ENCODE results near the gene KIAA1586.
A peak's percentile ranks its signal among the peaks of the same experiment; 100 is the strongest.
"Not testable (repeated sequence)": the region's sequence is repeated elsewhere in the genome, so short reads cannot be mapped to it uniquely, and the experiment has no call there.

The KIAA1586 gene

GRCh38 chr6:57047859-57048258 lies 1.4 kb downstream of the KIAA1586 start:
- not testable (repeated sequence) for DNase-seq (ENCODE audit: low read depth)

DNA sequence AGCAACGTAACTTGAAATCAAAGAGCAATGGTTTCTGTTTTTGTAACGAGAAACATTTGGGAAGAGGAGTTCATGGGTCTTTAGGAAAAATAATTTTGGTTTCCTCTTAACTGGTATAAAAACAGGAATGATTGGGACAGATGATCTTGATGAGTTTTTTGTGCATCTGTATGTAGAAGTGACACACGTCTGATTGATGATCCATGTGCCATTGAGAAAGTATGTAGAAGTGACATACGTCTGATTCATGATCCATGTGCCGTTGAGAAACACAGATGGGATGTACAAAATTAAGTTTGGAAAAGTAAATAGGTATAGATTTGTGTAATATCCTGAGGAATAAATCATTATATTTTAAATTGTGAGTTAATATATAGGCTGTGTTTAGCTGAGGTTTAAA lies 2.1 kb downstream of the KIAA1586 start:
- DNase-seq (ENCODE audit: low read depth) = no peak

- DNase-seq (ENCODE audit: low read depth) = no peak
These were observed 17.4 kb downstream of the KIAA1586 start for GRCh38 chr6:57063847-57064246.

DNA sequence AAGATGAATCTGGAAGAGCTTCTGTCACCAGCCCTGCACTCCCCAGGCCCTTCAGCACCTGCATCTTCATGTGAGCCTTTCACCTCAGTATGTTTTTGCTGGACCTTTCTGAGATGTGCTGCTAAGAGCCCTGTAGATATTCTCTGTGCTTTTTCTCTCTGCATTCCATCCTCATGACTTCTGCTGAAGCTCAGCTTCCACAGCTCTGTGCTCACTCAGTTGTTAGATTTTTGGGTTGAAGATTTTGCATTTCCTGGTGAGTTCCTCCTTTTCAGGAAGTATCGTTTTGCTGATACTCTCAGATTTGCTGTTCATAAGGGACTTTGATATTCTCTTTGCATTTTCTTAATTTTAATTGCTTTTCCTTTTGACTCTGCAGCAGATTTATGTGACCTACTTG lies 18.3 kb downstream of the KIAA1586 start:
- no peak for DNase-seq (ENCODE audit: low read depth)

DNA sequence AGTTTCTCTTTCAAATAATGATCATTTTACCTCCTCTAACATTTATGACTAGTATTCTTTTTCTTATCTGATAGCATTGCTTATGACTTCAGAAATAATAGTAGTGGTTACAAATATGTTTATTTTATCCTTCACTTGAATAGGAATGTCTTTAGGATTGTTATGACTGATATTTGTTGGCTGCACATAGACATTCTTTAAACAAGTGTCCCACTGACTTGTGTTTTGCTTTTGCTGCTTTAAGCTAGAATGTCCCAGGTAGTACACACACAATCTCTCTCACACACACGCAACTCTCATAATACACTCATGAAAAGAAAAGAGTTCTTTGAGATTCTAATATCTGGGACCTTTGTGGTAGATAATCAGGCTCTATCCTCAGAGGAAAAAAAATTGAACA lies 21.6 kb downstream of the KIAA1586 start:
- DNase-seq (ENCODE audit: low read depth) = no peak

GRCh38 chr6:57069228-57069627 lies 22.7 kb downstream of the KIAA1586 start:
- no peak for DNase-seq (ENCODE audit: low read depth)

GRCh38 chr6:57069920-57070331 lies 23.4 kb downstream of the KIAA1586 start:
- DNase-seq (ENCODE audit: low read depth) = no peak

DNA sequence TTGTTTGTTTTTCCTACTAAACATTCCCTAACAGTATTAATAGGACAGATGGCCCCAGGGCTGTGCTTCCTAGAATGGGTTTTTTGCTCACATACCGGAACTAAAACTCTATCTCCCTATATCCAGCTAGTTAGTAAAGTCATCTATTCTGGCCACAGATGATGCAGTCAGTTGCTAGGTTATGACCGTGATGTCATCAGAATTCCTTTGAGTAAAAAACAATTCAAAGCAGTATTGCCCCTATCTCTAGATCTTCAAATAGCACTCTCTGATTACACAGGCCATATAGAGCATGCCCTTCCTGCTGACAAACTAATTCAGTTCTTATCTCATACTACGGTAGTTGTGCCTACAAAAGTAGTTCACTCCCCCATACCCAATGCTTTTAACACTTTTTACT lies 25.6 kb downstream of the KIAA1586 start:
- DNase-seq (ENCODE audit: low read depth) = no peak

DNA sequence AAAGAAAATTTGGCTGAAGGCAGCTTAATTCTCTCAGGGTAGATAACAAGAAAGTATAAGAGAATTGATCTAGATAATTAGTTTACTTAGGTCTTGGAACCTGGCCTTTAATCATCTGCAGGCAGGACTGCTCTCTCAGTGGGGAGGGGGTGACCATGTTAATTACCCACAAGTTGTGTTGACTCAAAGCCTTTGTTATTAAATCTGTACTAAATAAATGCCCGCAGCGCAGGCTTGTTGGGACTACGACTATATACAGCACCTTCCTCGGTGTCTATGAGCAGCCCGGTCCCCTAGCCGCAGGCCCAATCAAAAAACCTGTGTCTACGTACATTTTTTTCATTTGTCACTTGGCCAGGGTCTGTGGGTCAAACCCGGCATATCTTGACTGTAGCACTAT lies 27.9 kb downstream of the KIAA1586 start:
- DNase-seq (ENCODE audit: low read depth) = no peak

DNA sequence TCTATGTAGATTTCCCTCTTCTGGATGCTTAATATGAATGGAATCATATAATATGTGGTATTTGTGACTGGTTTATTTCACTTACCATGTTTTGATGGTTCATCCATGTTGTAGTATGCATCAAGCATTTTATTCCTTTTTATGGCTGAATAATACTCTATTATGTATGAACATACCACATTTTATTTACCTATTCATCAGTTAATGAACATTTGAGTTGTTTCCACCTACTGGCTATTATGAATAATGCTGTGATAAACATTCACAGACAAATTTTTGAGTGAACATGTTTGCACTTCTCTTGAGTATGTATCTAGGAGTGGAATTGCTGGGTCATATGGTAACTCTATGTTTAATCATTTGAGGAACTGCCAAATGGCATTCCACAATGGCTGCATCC lies 28.6 kb downstream of the KIAA1586 start:
- no peak for DNase-seq (ENCODE audit: low read depth)

- DNase-seq (ENCODE audit: low read depth) = no peak
These were observed 32.2 kb downstream of the KIAA1586 start for GRCh38 chr6:57078531-57079207.

DNA sequence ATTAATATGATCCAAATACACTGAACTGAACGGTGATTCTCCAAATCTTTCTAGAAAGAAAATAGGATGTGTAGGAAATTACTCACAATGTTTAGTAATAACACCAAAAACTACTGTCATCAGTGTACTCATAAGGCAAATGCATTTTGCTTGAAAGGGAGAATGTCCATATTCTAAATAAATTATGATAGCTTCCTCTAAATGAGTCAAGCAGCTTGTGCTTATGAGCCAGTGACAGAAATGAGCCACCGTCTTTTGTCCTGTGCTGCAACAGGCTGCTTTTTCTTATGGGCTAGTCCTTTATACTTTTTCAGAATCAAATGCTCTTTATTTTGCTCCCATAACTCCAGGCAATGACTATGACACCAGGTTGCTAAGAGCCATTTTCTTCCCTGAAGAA lies 39.0 kb downstream of the KIAA1586 start:
- no peak for DNase-seq (ENCODE audit: low read depth)

- no peak for DNase-seq (ENCODE audit: low read depth)
These were observed 40.4 kb downstream of the KIAA1586 start for GRCh38 chr6:57086843-57087242.

DNA sequence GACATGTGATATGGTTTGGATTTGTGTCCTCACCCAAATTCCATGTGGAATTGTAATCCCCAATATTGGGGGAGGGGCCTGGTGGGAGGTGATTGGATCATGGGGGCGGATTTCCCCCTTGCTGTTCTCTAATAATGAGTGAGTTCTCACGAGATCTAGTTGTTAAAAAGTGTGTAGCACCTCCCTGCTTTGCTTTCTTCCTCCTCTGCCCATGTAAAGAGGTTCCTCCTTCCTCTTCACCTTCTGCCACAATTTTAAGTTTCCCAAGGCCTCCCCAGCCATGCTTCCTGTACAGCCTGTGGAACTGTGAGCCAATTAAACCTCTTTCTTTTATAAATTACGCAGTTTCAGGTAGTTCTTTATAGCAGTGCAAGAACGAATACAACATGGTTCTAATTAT lies 41.4 kb downstream of the KIAA1586 start:
- DNase-seq (ENCODE audit: low read depth) = no peak

DNA sequence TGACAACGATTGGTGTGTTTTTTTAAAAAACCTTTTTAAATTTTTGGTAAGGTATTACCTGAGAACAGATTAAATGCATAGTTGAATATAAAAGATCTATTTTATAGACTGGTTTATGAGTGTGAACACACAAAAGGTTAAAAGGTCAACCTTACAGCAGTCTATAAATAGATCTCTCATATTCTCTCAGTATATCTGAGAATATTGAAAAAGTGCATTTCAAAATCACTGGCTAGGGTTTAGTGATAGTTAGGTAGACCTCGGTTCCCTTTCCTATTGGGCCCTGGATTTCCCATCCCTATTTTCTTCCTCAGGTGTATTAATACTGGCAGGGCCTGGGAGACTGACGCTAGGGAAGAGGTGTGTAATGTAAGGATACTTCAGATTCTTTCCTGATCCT lies 42.8 kb downstream of the KIAA1586 start:
- no peak for DNase-seq (ENCODE audit: low read depth)

DNA sequence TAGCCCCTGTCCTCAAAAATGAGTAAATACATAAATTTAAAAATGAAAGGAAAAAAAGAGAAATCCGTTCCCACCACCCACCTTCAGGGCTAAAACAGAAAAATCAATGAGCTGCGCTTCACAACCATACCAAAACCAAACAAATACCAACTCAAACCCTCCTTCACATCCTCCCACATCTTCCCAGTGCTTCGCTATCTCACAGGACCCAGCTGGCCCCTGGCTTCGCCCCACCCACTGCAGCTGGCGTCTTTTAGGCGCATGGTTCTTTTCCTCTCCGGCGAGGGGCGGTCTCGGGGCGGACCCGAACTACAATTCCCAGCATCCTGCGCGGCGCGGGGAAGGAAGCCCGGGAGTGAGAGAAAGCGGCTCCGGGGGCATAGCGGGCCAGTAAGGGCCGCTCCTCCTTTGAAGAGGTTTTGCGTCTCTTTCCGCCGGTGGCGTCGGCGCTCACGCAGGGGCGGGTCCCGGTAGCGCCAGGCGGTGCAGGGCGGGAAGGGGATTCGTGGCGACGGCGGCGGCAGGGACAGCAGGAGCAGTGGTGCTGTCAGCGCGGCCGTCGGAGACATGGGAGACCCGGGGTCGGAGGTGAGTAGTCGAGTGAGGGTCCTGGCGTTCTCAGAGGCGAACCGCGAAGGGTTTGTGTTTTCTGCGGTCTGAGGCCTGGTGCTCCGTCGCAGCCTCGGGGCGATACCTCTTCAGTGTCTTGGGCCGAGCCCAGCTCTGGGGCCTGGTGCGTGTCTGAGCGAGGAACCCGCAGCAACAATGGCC lies 43.4 kb downstream of the KIAA1586 start, which contains the start of gene ZNF451:
ZNF451 (plus strand) TSS at position 502 of the 771 bp plus-strand sequence; CDS start at position 568, 66 bp downstream.
- peak; percentile 77 for DNase-seq (ENCODE audit: low read depth)

DNA sequence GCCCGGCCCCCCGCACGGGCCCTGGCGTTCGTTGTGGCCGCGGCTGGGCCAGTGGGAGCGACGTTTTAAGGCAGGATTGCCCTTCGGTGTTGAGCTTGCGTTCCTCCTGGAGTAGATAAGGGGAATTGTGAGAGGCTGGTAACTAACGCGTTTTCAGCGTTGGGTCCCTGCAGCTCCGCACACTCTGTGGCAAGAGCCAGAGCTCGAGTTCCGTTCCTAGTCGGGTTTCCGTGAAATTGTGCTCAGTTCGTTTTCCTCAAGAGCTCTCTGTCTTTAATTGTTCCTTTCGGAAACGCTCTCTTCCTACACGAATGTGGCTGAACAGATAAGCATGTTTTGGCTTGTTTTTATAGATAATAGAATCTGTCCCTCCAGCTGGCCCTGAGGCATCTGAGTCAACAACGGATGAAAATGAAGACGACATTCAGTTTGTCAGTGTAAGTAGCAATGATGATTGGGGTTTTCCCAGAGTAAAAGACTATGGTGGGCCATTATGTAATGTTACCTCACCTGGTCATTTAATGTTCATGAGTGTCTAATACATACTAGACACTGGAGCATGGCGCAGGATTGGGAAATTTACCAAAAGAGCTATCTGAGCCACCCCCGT lies 44.1 kb downstream of the KIAA1586 start:
- DNase-seq (ENCODE audit: low read depth) = not testable (repeated sequence)

GRCh38 chr6:57091375-57091774 lies 44.9 kb downstream of the KIAA1586 start:
- not testable (repeated sequence) for DNase-seq (ENCODE audit: low read depth)

GRCh38 chr6:57094689-57095088 lies 48.2 kb downstream of the KIAA1586 start:
- no peak for DNase-seq (ENCODE audit: low read depth)

DNA sequence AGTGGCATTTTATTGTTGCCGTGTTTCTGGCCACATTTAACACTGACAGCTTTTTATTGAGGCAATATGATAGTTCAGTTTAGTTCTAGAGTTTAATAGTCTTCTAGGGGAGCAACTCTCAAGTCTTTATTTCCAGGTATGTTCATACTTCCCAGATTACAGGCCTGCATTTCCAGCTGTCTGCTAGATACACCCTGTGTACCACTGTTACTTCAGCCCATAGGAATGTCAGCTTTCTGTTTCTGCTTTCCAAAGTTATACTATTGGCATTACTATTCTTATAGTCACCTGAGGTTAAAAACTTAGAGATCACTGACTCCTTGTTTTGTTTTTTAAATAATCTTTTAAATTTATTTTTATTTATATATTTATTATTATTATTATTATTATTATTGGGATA lies 51.1 kb downstream of the KIAA1586 start:
- DNase-seq (ENCODE audit: low read depth) = no peak

- DNase-seq (ENCODE audit: low read depth) = no peak
These were observed 56.5 kb downstream of the KIAA1586 start for GRCh38 chr6:57102976-57103375.

DNA sequence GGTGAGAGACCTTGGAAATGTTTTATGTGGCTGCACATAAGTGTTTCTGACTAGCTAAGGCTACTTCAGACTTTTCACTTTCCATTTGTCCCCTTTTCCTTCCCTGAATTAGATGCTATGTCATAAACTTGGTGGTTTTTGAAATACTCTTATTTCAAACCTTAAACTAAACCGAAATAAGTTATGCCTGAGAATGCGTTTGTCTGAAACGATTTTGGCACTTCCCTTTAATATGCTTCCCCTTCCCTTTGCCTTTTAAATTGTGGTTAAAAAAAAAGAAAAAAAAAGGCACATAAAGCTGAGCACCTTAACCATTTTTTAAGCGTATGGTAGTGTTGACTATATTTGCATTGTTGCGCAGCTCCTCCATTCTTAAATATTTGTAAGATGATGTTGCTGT lies 57.8 kb downstream of the KIAA1586 start:
- DNase-seq (ENCODE audit: low read depth) = no peak

Data from HS-27A (cell line).